Neutrophil (primary cell): ENCODE data around the gene HDHD3.

Experiments
- H3K27ac ChIP-seq: fragments of 200-600 bp; sonication (generic); 2 replicates; pipeline ENCODE4 v1.5.1; 2016; ENCODE audit warnings: mild to moderate bottlenecking, moderate library complexity
- H3K27me3 ChIP-seq: fragments of 200-600 bp; sonication (generic); 2 replicates; pipeline ENCODE4 v1.6.0; 2016; ENCODE audit warnings: mild to moderate bottlenecking
- H3K36me3 ChIP-seq: fragments of 200-600 bp; sonication (generic); 2 replicates; pipeline ENCODE4 v1.5.1; 2017
- H3K4me1 ChIP-seq, 2 experiments: fragments of 200-600 bp in 1 of 2; sonication (generic) in 1 of 2; 1 replicate in 1 of 2; 2 replicates in 1 of 2; pipeline versions ENCODE4 v1.5.1 to v1.6.1; 2013 to 2016; ENCODE audit warnings: low read depth in 1 of 2, low read length in 1 of 2, mild to moderate bottlenecking in 1 of 2, moderate library complexity in 1 of 2; ENCODE audit not compliant: control insufficient read depth in 1 of 2, insufficient read depth in 1 of 2
- H3K4me3 ChIP-seq, 2 experiments: fragments of 200-600 bp in 1 of 2; sonication (generic) in 1 of 2; 1 replicate in 1 of 2; 2 replicates in 1 of 2; pipeline ENCODE4 v1.5.1; 2013 to 2016; ENCODE audit warnings: low read depth in 1 of 2, low read length in 1 of 2, mild to moderate bottlenecking in 1 of 2, moderate library complexity in 1 of 2
- H3K9me3 ChIP-seq: fragments of 200-600 bp; sonication (generic); 2 replicates; pipeline ENCODE4 v1.5.1; 2016
- CTCF ChIP-seq: fragments of 200-600 bp; sonication (generic); IDR thresholded peaks from 2 replicates; pipeline ENCODE4 v1.5.1; 2016; ENCODE audit warnings: antibody characterized with exemption

The HDHD3 gene

DNA sequence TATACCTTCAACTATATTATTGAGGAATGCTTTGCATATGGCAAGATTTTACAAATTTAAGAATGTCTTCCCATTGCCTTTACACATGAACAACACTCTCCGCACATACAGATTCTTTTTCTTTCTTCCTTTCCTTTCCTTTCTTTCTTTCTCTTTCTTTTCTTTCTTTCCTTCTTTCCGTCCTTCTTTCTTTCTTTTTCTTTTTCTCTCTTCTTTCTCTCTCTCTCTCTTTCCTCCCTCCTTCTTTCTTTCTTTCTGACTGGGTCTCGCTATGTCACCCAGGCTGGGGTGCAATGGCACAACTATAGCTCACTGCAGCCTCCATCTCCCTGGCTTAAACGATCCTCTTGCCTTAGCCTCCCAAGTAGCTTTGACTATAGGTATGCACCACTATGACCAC, 50.6 kb downstream of the HDHD3 start:
- TF ChIP-seq CTCF = no peak
- Histone ChIP-seq H3K27ac (no peak overlapping the region), H3K9me3 (no peaks in the 10 kb centered on the region), H3K27me3 (no peaks in the 10 kb centered on the region), H3K4me3 (no peak overlapping the region), H3K4me1 (no peaks in the 10 kb centered on the region), H3K36me3 (no peaks in the 10 kb centered on the region)
